ENCODE measurements around the gene GLOD4.

Gene GLOD4

DNA sequence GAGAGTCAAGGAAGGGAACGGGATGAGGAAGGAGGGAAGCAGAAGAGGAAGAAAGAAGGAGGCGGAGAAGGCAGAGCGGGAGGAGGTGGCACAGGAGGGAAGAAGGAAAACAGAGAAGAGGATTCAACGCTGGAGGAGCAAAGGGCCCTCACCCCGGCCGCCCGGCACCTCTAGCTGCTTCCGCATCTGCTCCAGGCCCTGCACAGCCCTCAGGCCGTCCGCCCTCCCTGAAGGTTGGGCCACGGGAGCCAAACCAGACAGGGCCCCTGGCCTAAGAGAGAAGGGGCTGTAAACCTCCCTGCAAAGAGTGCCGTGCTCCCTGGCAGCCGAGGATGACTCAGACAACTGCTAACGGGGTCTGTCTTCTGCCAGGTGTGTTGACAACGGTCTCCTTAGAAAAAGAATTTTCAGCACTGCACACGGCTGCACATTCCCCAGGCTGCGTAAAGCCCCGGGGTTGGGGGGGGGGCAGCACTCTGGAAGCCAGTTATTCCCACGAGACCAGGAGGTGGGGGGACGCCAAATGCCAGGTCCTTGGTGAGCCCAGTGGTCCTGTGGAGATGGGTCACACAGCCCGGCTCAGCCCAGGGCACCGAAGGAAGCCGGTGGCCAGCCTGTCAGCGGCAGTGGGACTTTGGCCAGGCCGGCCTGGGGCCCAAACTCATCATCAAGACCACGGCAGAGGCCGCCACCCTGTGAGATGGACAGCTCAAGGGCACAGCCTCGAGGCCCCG is 29.1 kb upstream of the GLOD4 start:
- Histone ChIP-seq H3K27me3 (ENCODE audit: insufficient read depth, low read length) (no peaks in the 10 kb centered on the region), H2AFZ (ENCODE audit: insufficient read depth, low read length, poor library complexity) (no peak overlapping the region), H3K4me2 (ENCODE audit: low read length) (no peak overlapping the region), H3K9ac (ENCODE audit: low read length) (no peak overlapping the region), H4K91ac (ENCODE audit: low read depth, low read length) (peak overlapping the region; percentile 45), H3K36me3 (ENCODE audit: control insufficient read depth in 1 of 2, insufficient read depth in 2 of 2, low read length in 2 of 2) (peaks cover 34 to 40% of the 10 kb centered on the region in 2 experiments), H2BK120ac (ENCODE audit: insufficient read depth, low read length, poor library complexity) (no peak overlapping the region), H3K27ac (ENCODE audit: low read depth, low read length) (peak overlapping the region; percentile 80), H4K8ac (ENCODE audit: low read depth, low read length) (no peak overlapping the region), H2BK12ac (ENCODE audit: low read length) (no peak overlapping the region), H2BK5ac (ENCODE audit: low read depth, low read length, poor library complexity) (no peak overlapping the region), H3K23ac (ENCODE audit: low read length) (no peak overlapping the region), H3K14ac (ENCODE audit: low read length) (peak overlapping the region; percentile 28), H3K79me1 (ENCODE audit: low read length) (no peaks in the 10 kb centered on the region), H3K79me2 (ENCODE audit: control insufficient read depth, insufficient read depth, low read length, poor library complexity) (no peaks in the 10 kb centered on the region), H3K4ac (ENCODE audit: low read depth, low read length) (no peak overlapping the region), H2AK5ac (ENCODE audit: low read length) (no peak overlapping the region), H3K4me3 (ENCODE audit: low read depth, low read length) (no peak overlapping the region), H4K12ac (ENCODE audit: low read depth, low read length) (no peak overlapping the region), H3K9me3 (ENCODE audit: insufficient read depth, low read depth, low read length) (peaks cover 11% of the 10 kb centered on the region), H3K18ac (ENCODE audit: low read length) (peak overlapping the region; percentile 46), H3K4me1 (ENCODE audit: control insufficient read depth in 1 of 2, insufficient read depth in 2 of 2, low read length in 2 of 2) (peaks cover 9 to 12% of the 10 kb centered on the region in 2 experiments)
- no CpG with 5 or more reads among the region's 29 CpGs for WGBS (ENCODE audit: extremely low coverage, insufficient coverage, insufficient read length)
- no peak for DNase-seq

GRCh38 chr17:807523-808294 is 25.6 kb upstream of the GLOD4 start:
- H3K23ac ChIP-seq (ENCODE audit: low read length) = no peak overlapping the region
- no CpG with 5 or more reads among the region's 28 CpGs for WGBS (ENCODE audit: extremely low coverage, insufficient coverage, insufficient read length)
- no peak overlapping the region for H3K4me2 ChIP-seq (ENCODE audit: low read length)
- no peak overlapping the region for H3K27ac ChIP-seq (ENCODE audit: low read depth, low read length)
- no peak overlapping the region for H2AK5ac ChIP-seq (ENCODE audit: low read length)
- H3K36me3 ChIP-seq (ENCODE audit: control insufficient read depth in 1 of 2, insufficient read depth in 2 of 2, low read length in 2 of 2) = peaks cover 26 to 34% of the 10 kb centered on the region in 2 experiments
- no peak overlapping the region for H3K14ac ChIP-seq (ENCODE audit: low read length)
- H3K18ac ChIP-seq (ENCODE audit: low read length) = no peak overlapping the region
- H2BK5ac ChIP-seq (ENCODE audit: low read depth, low read length, poor library complexity) = no peak overlapping the region
- H3K27me3 ChIP-seq (ENCODE audit: insufficient read depth, low read length) = no peaks in the 10 kb centered on the region
- no peak overlapping the region for H4K12ac ChIP-seq (ENCODE audit: low read depth, low read length)
- H2AFZ ChIP-seq (ENCODE audit: insufficient read depth, low read length, poor library complexity) = no peak overlapping the region
- H3K79me1 ChIP-seq (ENCODE audit: low read length) = no peaks in the 10 kb centered on the region
- peaks cover 11% of the 10 kb centered on the region for H3K9me3 ChIP-seq (ENCODE audit: insufficient read depth, low read depth, low read length)
- peak overlapping the region; percentile 12 for H3K9ac ChIP-seq (ENCODE audit: low read length)
- no peak overlapping the region for H3K4ac ChIP-seq (ENCODE audit: low read depth, low read length)
- no peak overlapping the region for H4K91ac ChIP-seq (ENCODE audit: low read depth, low read length)
- peaks cover 15 to 20% of the 10 kb centered on the region in 2 experiments for H3K4me1 ChIP-seq (ENCODE audit: control insufficient read depth in 1 of 2, insufficient read depth in 2 of 2, low read length in 2 of 2)
- H2BK120ac ChIP-seq (ENCODE audit: insufficient read depth, low read length, poor library complexity) = no peak overlapping the region
- no peak overlapping the region for H3K4me3 ChIP-seq (ENCODE audit: low read depth, low read length)
- no peak overlapping the region for H2BK12ac ChIP-seq (ENCODE audit: low read length)
- H4K8ac ChIP-seq (ENCODE audit: low read depth, low read length) = no peak overlapping the region
- DNase-seq = no peak
- H3K79me2 ChIP-seq (ENCODE audit: control insufficient read depth, insufficient read depth, low read length, poor library complexity) = no peaks in the 10 kb centered on the region

- H3K4me2 ChIP-seq (ENCODE audit: low read length) = no peak overlapping the region
- no peaks in the 10 kb centered on the region for H3K79me1 ChIP-seq (ENCODE audit: low read length)
- H2BK12ac ChIP-seq (ENCODE audit: low read length) = no peak overlapping the region
- no peak overlapping the region for H3K4ac ChIP-seq (ENCODE audit: low read depth, low read length)
- H4K8ac ChIP-seq (ENCODE audit: low read depth, low read length) = no peak overlapping the region
- no CpG with 5 or more reads among the region's 33 CpGs for WGBS (ENCODE audit: extremely low coverage, insufficient coverage, insufficient read length)
- H3K79me2 ChIP-seq (ENCODE audit: control insufficient read depth, insufficient read depth, low read length, poor library complexity) = no peaks in the 10 kb centered on the region
- DNase-seq = no peak
- no peak overlapping the region for H3K4me3 ChIP-seq (ENCODE audit: low read depth, low read length)
- H3K18ac ChIP-seq (ENCODE audit: low read length) = no peak overlapping the region
- peaks cover 10 to 13% of the 10 kb centered on the region in 2 experiments for H3K4me1 ChIP-seq (ENCODE audit: control insufficient read depth in 1 of 2, insufficient read depth in 2 of 2, low read length in 2 of 2)
- H3K36me3 ChIP-seq (ENCODE audit: control insufficient read depth in 1 of 2, insufficient read depth in 2 of 2, low read length in 2 of 2) = peaks cover 29 to 30% of the 10 kb centered on the region in 2 experiments
- H3K27ac ChIP-seq (ENCODE audit: low read depth, low read length) = no peak overlapping the region
- no peak overlapping the region for H3K14ac ChIP-seq (ENCODE audit: low read length)
- H3K27me3 ChIP-seq (ENCODE audit: insufficient read depth, low read length) = no peaks in the 10 kb centered on the region
- no peak overlapping the region for H2BK120ac ChIP-seq (ENCODE audit: insufficient read depth, low read length, poor library complexity)
- no peak overlapping the region for H2AK5ac ChIP-seq (ENCODE audit: low read length)
- H3K9ac ChIP-seq (ENCODE audit: low read length) = no peak overlapping the region
- H3K23ac ChIP-seq (ENCODE audit: low read length) = no peak overlapping the region
- no peak overlapping the region for H4K91ac ChIP-seq (ENCODE audit: low read depth, low read length)
- H2BK5ac ChIP-seq (ENCODE audit: low read depth, low read length, poor library complexity) = no peak overlapping the region
- H2AFZ ChIP-seq (ENCODE audit: insufficient read depth, low read length, poor library complexity) = no peak overlapping the region
- peaks cover 8% of the 10 kb centered on the region for H3K9me3 ChIP-seq (ENCODE audit: insufficient read depth, low read depth, low read length)
- H4K12ac ChIP-seq (ENCODE audit: low read depth, low read length) = no peak overlapping the region
These were observed 24.9 kb upstream of the GLOD4 start for GRCh38 chr17:806781-807522.

DNA sequence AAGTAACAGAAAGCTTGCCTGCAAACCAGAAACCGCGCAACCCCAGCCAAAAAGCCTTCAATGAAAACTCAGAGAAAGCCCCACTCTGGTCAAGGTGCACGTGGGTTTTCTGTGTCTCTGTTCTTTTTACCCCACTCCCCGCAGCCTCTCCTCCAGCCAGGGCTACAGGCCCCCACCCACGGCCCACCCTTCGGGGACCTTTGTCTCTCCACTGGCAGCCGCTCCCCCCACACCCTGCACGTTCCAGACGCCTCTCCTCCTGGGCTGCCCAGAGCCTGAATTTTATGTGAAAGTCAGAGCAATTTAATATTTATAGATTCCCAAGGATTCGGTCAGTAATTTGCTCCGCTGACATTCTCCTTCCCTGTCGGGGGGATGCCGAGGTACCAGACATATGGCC is 24.3 kb upstream of the GLOD4 start:
- no peak for DNase-seq
- Histone ChIP-seq H3K27me3 (ENCODE audit: insufficient read depth, low read length) (no peaks in the 10 kb centered on the region), H2BK12ac (ENCODE audit: low read length) (no peak overlapping the region), H4K8ac (ENCODE audit: low read depth, low read length) (no peak overlapping the region), H3K4ac (ENCODE audit: low read depth, low read length) (no peak overlapping the region), H3K36me3 (ENCODE audit: control insufficient read depth in 1 of 2, insufficient read depth in 2 of 2, low read length in 2 of 2) (peaks cover 29 to 30% of the 10 kb centered on the region in 2 experiments), H2BK5ac (ENCODE audit: low read depth, low read length, poor library complexity) (no peak overlapping the region), H3K4me1 (ENCODE audit: control insufficient read depth in 1 of 2, insufficient read depth in 2 of 2, low read length in 2 of 2) (peaks cover 7 to 9% of the 10 kb centered on the region in 2 experiments), H2AFZ (ENCODE audit: insufficient read depth, low read length, poor library complexity) (no peak overlapping the region), H3K4me3 (ENCODE audit: low read depth, low read length) (no peak overlapping the region), H3K27ac (ENCODE audit: low read depth, low read length) (no peak overlapping the region), H4K12ac (ENCODE audit: low read depth, low read length) (no peak overlapping the region), H3K23ac (ENCODE audit: low read length) (no peak overlapping the region), H2AK5ac (ENCODE audit: low read length) (no peak overlapping the region), H3K79me2 (ENCODE audit: control insufficient read depth, insufficient read depth, low read length, poor library complexity) (no peaks in the 10 kb centered on the region), H3K79me1 (ENCODE audit: low read length) (no peaks in the 10 kb centered on the region), H3K18ac (ENCODE audit: low read length) (no peak overlapping the region), H3K9me3 (ENCODE audit: insufficient read depth, low read depth, low read length) (peaks cover 8% of the 10 kb centered on the region), H4K91ac (ENCODE audit: low read depth, low read length) (no peak overlapping the region), H3K4me2 (ENCODE audit: low read length) (no peak overlapping the region), H2BK120ac (ENCODE audit: insufficient read depth, low read length, poor library complexity) (no peak overlapping the region), H3K9ac (ENCODE audit: low read length) (no peak overlapping the region), H3K14ac (ENCODE audit: low read length) (no peak overlapping the region)
- no CpG with 5 or more reads among the region's 13 CpGs for WGBS (ENCODE audit: extremely low coverage, insufficient coverage, insufficient read length)
